Spleen (tissue), 7 donors: Measurements from ENCODE around the gene PEX26.

Experiments
- CTCF ChIP-seq, 11 experiments: fragments of 200-600 bp in 7 of 11; fragments of 450-650 bp in 4 of 11; sonication (generic) in 4 of 11; IDR thresholded peaks in 8 of 11; conservative IDR thresholded peaks in 3 of 11; 1 replicate in 7 of 11; 2 replicates in 4 of 11; pipeline versions ENCODE4 v1.4.0 to v1.8.0; 2016 to 2021; ENCODE audit warnings: antibody characterized with exemption in 11 of 11, inconsistent platforms in 4 of 11, mild to moderate bottlenecking in 1 of 11
- POLR2AphosphoS5 ChIP-seq, 3 donors: sonication (generic); formaldehyde crosslinking; IDR thresholded peaks; one replicate each; pipeline ENCODE4 v1.5.1; 2017; ENCODE audit warnings: antibody characterized with exemption in 3 of 3
- donor health status: DM: no; HTN: no; CAD: no; lungs with moderate emphysema.
- donor health status: DM: no; HTN: no; CAD: no.
- donor health status: DM: no; HTN: no; CAD: no.

- TF ChIP-seq CTCF (IDR thresholded peaks at IDR 0.05 in 8 of 11, conservative IDR thresholded peaks at IDR 0.05 in 3 of 11) (no peak), POLR2AphosphoS5 (IDR thresholded peaks at IDR 0.05) (no peak)
Observed at GRCh38 chr22:18095101-18095805, 17.5 kb downstream of the PEX26 start.
